Mesothelial cell of epicardium (in vitro differentiated cells): Measurements from ENCODE around the gene FYN. TPM values are rescaled to one million over a fixed set of nuclear protein-coding genes. Genes with fewer than 3 reads are reported as not detected.

Experiments used
- DNase-seq, 2 experiments: peaks; one replicate each; pipeline ENCODE4 v3.0.0; 2021; ENCODE audit warnings: low spot score in 2 of 2; ENCODE audit not compliant: unreplicated experiment in 2 of 2
- H3K27ac Mint-ChIP-seq: 2 replicates; pipeline ENCODE4 v1.8.0; 2021; ENCODE audit warnings: mixed read lengths
- H3K27me3 Mint-ChIP-seq: 2 replicates; pipeline ENCODE4 v1.8.0; 2021; ENCODE audit warnings: low read depth, mixed read lengths
- H3K36me3 Mint-ChIP-seq: 2 replicates; pipeline ENCODE4 v1.8.0; 2021; ENCODE audit warnings: mixed read lengths
- H3K4me1 Mint-ChIP-seq: 2 replicates; pipeline ENCODE4 v1.8.0; 2021; ENCODE audit warnings: mixed read lengths
- H3K4me3 Mint-ChIP-seq: 2 replicates; pipeline ENCODE4 v1.8.0; 2021; ENCODE audit warnings: mild to moderate bottlenecking, moderate library complexity, mixed read lengths
- H3K9me3 Mint-ChIP-seq: 2 replicates; pipeline ENCODE4 v1.8.0; 2021; ENCODE audit warnings: mixed read lengths
- total RNA-seq: library from RNA; stranded (reverse); gene quantifications from 3 replicates; pipeline ENCODE4 v1.2.1, GENCODE V29; 2021
- TF ChIP-seq, protein P1 (sequence below): fragments of 200-600 bp; sonication (generic); IDR thresholded peaks from one replicate; pipeline ENCODE4 v1.5.0; 2021; ENCODE audit warnings: antibody characterized with exemption; ENCODE audit not compliant: unreplicated experiment

The FYN gene
- total RNA-seq, 1 donor from 2014 or later, result 115 TPM

DNA sequence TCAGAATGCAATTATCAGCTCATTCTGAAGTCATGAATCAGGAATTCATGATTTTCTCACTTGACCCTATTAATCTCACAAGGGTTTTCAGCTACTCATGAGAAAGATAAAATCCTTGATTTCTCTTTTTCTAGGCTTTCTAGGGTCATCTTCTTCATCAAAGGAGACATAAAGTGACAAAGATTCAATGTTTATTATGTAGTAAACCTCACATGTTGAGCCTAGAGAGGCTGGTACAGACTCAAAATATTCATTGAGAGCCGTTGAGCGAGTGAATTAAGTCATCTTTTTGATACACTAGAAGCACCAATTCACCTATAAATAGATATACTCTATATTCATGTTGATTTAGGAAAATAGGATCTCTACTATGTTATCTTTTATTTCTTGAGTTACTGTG, 162.8 kb downstream of the FYN start:
- H3K36me3 Mint-ChIP-seq, result peaks cover 8% of the 10 kb centered on the region
- TF ChIP-seq, protein P1, sequence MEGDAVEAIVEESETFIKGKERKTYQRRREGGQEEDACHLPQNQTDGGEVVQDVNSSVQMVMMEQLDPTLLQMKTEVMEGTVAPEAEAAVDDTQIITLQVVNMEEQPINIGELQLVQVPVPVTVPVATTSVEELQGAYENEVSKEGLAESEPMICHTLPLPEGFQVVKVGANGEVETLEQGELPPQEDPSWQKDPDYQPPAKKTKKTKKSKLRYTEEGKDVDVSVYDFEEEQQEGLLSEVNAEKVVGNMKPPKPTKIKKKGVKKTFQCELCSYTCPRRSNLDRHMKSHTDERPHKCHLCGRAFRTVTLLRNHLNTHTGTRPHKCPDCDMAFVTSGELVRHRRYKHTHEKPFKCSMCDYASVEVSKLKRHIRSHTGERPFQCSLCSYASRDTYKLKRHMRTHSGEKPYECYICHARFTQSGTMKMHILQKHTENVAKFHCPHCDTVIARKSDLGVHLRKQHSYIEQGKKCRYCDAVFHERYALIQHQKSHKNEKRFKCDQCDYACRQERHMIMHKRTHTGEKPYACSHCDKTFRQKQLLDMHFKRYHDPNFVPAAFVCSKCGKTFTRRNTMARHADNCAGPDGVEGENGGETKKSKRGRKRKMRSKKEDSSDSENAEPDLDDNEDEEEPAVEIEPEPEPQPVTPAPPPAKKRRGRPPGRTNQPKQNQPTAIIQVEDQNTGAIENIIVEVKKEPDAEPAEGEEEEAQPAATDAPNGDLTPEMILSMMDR, result no peak
- no peaks in the 10 kb centered on the region for H3K9me3 Mint-ChIP-seq
- H3K4me1 Mint-ChIP-seq, result peaks cover 37% of the 10 kb centered on the region
- peak overlapping the region; percentile 96 for H3K27ac Mint-ChIP-seq
- no peaks in the 10 kb centered on the region for H3K27me3 Mint-ChIP-seq
- no peak for DNase-seq
- H3K4me3 Mint-ChIP-seq, result no peak overlapping the region

DNA sequence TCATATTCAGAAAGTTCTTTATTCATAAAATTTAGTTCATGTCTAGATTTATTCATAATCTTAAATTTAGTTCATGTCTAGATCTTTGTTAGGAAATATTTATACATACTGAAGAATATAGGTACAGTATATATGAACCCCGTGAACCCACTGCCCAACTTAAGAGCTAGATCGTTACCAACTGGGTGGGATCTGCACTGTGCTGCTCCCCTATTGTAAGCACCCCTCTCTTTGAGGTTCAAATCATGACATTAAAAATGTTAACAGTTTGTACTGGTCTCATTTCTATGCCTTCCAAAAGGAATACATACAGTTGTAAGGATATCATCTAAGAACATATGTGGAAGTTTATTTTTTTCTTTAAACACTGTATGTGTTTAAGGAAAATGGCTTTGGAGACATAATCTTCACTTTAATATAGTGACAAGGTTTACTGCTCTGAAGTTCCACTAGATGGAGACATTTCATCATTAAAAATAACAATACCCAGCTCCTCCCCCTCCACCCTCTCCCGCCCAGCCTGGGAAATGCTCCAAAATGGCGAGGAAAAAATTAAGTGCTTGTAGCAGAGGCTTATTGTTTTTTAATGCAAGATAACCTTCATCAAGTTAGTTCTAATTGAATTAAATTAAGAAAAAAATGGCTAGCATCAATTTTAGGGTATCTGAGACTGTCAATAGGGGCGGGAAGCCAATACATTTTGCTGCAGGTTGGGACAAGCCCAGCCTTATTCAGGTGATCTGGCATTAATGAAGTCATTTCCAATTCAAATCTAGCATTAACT, 163.4 kb downstream of the FYN start:
- H3K27me3 Mint-ChIP-seq, result no peaks in the 10 kb centered on the region
- H3K4me3 Mint-ChIP-seq, result peak overlapping the region; percentile 26
- H3K27ac Mint-ChIP-seq, result peak overlapping the region; percentile 77
- TF ChIP-seq, protein P1, result peak; percentile 86
- H3K36me3 Mint-ChIP-seq, result peaks cover 5% of the 10 kb centered on the region
- DNase-seq, result peak in 1 of 2 experiments; percentile 62
- H3K4me1 Mint-ChIP-seq, result peaks cover 37% of the 10 kb centered on the region
- no peaks in the 10 kb centered on the region for H3K9me3 Mint-ChIP-seq

DNA sequence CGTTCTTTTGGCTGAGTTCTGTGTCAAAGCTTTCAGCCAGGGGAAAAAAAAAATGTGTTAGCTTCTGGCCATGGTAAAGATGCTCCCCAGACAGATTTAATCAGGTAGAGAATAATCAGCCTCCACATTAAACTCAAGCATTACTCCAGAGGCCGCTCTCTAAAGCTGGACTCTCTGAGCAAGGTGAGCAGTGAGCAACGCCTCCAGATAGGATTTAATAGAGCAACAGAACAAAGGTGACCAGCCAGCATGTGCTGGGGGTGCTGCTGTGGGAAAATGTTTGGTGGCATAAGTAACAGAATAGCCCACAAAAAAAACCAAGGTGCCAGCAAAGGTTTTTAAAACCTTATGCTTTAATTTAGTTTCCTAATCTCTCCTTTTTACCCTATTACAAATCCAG, 164.1 kb downstream of the FYN start:
- peaks cover 37% of the 10 kb centered on the region for H3K4me1 Mint-ChIP-seq
- TF ChIP-seq, protein P1, result no peak
- H3K4me3 Mint-ChIP-seq, result no peak overlapping the region
- no peaks in the 10 kb centered on the region for H3K27me3 Mint-ChIP-seq
- peaks cover 2% of the 10 kb centered on the region for H3K36me3 Mint-ChIP-seq
- no peaks in the 10 kb centered on the region for H3K9me3 Mint-ChIP-seq
- H3K27ac Mint-ChIP-seq, result no peak overlapping the region
- no peak for DNase-seq

DNA sequence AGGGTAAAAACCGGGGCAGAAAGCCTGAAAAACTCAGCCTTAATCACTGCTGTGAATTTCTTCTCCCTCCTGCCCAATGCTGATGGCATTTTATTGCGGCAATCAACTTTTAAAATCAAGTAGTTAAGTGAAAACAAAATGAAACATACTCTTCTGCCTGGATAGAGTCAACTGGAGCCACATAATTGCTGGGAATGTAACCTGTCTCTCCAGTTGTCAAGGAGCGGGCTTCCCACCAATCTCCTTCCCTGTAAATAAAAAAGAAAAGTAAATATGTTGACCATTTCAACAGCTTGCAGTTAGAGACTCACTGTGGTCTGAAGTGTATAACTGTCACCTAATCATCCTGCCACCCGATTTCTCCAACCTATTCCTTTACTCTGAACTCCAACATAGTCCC, 165.5 kb downstream of the FYN start:
- Mint-ChIP-seq H3K36me3 (peaks cover 7% of the 10 kb centered on the region), H3K27me3 (no peaks in the 10 kb centered on the region), H3K9me3 (no peaks in the 10 kb centered on the region), H3K27ac (no peak overlapping the region), H3K4me3 (no peak overlapping the region), H3K4me1 (peaks cover 32% of the 10 kb centered on the region)
- DNase-seq, result no peak
- TF ChIP-seq, protein P1, result no peak

DNA sequence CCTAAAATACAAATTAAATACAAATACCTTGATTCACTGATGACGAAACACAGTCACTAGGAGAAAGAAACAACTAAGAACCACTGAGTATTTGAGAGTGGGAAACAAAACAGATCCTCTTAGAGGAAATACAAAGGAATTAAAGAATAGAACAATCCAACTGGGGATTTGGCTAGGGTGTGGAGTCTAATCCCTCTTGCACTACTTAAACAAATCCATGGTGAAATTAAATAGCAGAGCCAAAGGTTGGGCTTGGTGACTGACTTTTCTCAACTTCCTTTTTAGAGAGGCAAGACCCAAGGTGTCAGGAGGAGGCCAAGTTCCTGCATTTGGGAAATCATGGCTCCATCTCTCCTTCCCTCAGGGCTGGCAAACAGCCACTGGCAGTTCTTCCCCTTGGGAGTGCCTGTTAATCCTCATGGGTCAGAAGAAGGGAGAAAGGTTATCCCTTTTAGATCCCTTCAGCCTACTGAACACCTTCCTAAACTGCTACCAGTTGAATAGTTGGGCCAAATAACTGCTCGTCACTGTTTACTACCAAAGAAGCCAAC, 166.3 kb downstream of the FYN start:
- H3K27ac Mint-ChIP-seq, result no peak overlapping the region
- no peak for DNase-seq
- H3K9me3 Mint-ChIP-seq, result no peaks in the 10 kb centered on the region
- no peak overlapping the region for H3K4me3 Mint-ChIP-seq
- peaks cover 11% of the 10 kb centered on the region for H3K36me3 Mint-ChIP-seq
- TF ChIP-seq, protein P1, result no peak
- peaks cover 23% of the 10 kb centered on the region for H3K4me1 Mint-ChIP-seq
- no peaks in the 10 kb centered on the region for H3K27me3 Mint-ChIP-seq
